Subcutaneous adipose tissue (tissue), 4 donors: ENCODE data around the gene C3orf18. TPM values are rescaled to one million over a fixed set of nuclear protein-coding genes. Genes with fewer than 3 reads are reported as not detected.

ENCODE experiments used
- CTCF ChIP-seq: fragments of 450-650 bp; IDR thresholded peaks from one replicate; pipeline ENCODE4 v1.5.1; 2016; ENCODE audit warnings: low read depth, mild to moderate bottlenecking, control low read depth, antibody characterized with exemption, moderate library complexity
- total RNA-seq, 4 donors: library from RNA; depleted of rRNA; stranded (reverse); fragments of >200 nt; gene quantifications; one replicate each; pipeline ENCODE4 v1.1.0, GENCODE V29; 2016

C3orf18 gene
- total RNA-seq, 4 donors from 2014 or later, result 8.0 to 10.6 (median 8.9) TPM

- no peak for TF ChIP-seq CTCF
Measured at GRCh38 chr3:50533316-50533715, 34.2 kb downstream of the C3orf18 start.

- no peak for TF ChIP-seq CTCF
Measured at GRCh38 chr3:50532062-50532705, 35.4 kb downstream of the C3orf18 start.

- TF ChIP-seq CTCF, result no peak
Measured at GRCh38 chr3:50531201-50531600, 36.3 kb downstream of the C3orf18 start.

- TF ChIP-seq CTCF, result no peak
Measured at GRCh38 chr3:50530001-50530970, 37.3 kb downstream of the C3orf18 start.

GRCh38 chr3:50525987-50526386 is 41.6 kb downstream of the C3orf18 start:
- TF ChIP-seq CTCF, result no peak

- no peak for TF ChIP-seq CTCF
Measured at GRCh38 chr3:50525191-50525910, 42.2 kb downstream of the C3orf18 start.

- TF ChIP-seq CTCF, result no peak
Measured at GRCh38 chr3:50524746-50525145, 42.8 kb downstream of the C3orf18 start.
